Breast epithelium (tissue), 4 donors: Measurements from ENCODE around the gene GPR108. TPM values are rescaled to one million over a fixed set of nuclear protein-coding genes. Genes with fewer than 3 reads are reported as not detected.

Experiments
- DNase-seq, 2 donors: peaks; one replicate each; pipeline ENCODE4 v3.0.0-alpha.2; 2019; ENCODE audit warnings: low spot score in 2 of 2
- H3K27ac ChIP-seq, 2 donors: fragments of 200-600 bp; sonication (generic) in 1 of 2; one replicate each; pipeline ENCODE4 v1.5.1; 2016 to 2019; ENCODE audit warnings: mild to moderate bottlenecking in 1 of 2
- H3K27me3 ChIP-seq, 2 donors: fragments of 200-600 bp; sonication (generic) in 1 of 2; one replicate each; pipeline versions ENCODE4 v1.5.1 to v1.6.0; 2017 to 2019; ENCODE audit warnings: control low read depth in 1 of 2, mild to moderate bottlenecking in 1 of 2
- H3K36me3 ChIP-seq: fragments of 200-600 bp; one replicate; pipeline ENCODE4 v1.5.1; 2019
- H3K4me1 ChIP-seq, 2 donors: fragments of 200-600 bp; sonication (generic); one replicate each; pipeline ENCODE4 v1.5.1; 2016 to 2019; ENCODE audit warnings: control low read depth in 1 of 2
- H3K4me3 ChIP-seq, 3 donors: fragments of 200-600 bp; sonication (generic); 1 replicate in 2 of 3; 2 replicates in 1 of 3; pipeline ENCODE4 v1.5.1; 2016 to 2019; ENCODE audit warnings: mild to moderate bottlenecking in 3 of 3, moderate library complexity in 2 of 3
- H3K9me3 ChIP-seq, 2 donors: fragments of 200-600 bp; sonication (generic) in 1 of 2; one replicate each; pipeline ENCODE4 v1.5.1; 2016 to 2019; ENCODE audit warnings: control low read depth in 1 of 2
- CTCF ChIP-seq, 3 donors: fragments of 450-650 bp; IDR thresholded peaks; one replicate each; pipeline ENCODE4 v1.5.1; 2016 to 2017; ENCODE audit warnings: antibody characterized with exemption in 3 of 3, mild to moderate bottlenecking in 3 of 3, moderate library complexity in 3 of 3
- POLR2A ChIP-seq: fragments of 450-650 bp; IDR thresholded peaks from one replicate; pipeline ENCODE4 v1.6.1; 2016; ENCODE audit warnings: antibody characterized with exemption, mild to moderate bottlenecking, moderate library complexity
- POLR2AphosphoS5 ChIP-seq, 3 donors: sonication (generic); formaldehyde crosslinking; IDR thresholded peaks; one replicate each; pipeline ENCODE4 v1.6.1; 2017; ENCODE audit warnings: antibody characterized with exemption in 3 of 3
- intact Hi-C: fragments of 100-400 bp; cut with DNase I; formaldehyde crosslinking; loops from one replicate; pipeline ENCODE4 v1.15.1; 2023; ENCODE audit warnings: low total_unique reads
- total RNA-seq, 3 donors: library from RNA; depleted of rRNA; stranded (reverse); fragments of >200 nt; gene quantifications; one replicate each; pipeline ENCODE4 v1.1.0, GENCODE V29; 2016

GPR108 gene
- total RNA-seq, 3 donors from 2014 or later, result 62.9 to 98.1 (median 78.0) TPM

GRCh38 chr19:6739390-6739882, 2.1 kb upstream of the GPR108 start, which contains the start of gene TRIP10:
Gene TRIP10 (plus strand): TSS chr19:6739680. CDS start chr19:6739762, 82 bp downstream.
- Histone ChIP-seq H3K27me3 (no peaks in the 10 kb centered on the region), H3K4me1 (peaks cover 11 to 26% of the 10 kb centered on the region in 2 donors), H3K9me3 (no peaks in the 10 kb centered on the region), H3K36me3 (no peaks in the 10 kb centered on the region), H3K4me3 (peak within 1 kb of the TSS; percentile 69 to 92 (median 80)), H3K27ac (peak within 1 kb of the TSS; percentile 96 to 99)
- DNase-seq, result peak; percentile 77 to 79
- intact Hi-C loops, result no loop called here
- TF ChIP-seq CTCF (IDR thresholded peaks at IDR 0.05), result no peak
- TF ChIP-seq POLR2AphosphoS5 (IDR thresholded peaks at IDR 0.05), result no peak
- TF ChIP-seq POLR2A, result no peak

- intact Hi-C loops, result no loop called here
- H3K36me3 ChIP-seq, result no peaks in the 10 kb centered on the region
- peak in 1 of 2 donors; percentile 49 for DNase-seq
- no peaks in the 10 kb centered on the region for H3K9me3 ChIP-seq
- peak overlapping the region; percentile 26 to 92 (median 80) for H3K4me3 ChIP-seq
- no peaks in the 10 kb centered on the region for H3K27me3 ChIP-seq
- H3K27ac ChIP-seq, result peak overlapping the region; percentile 96 to 99
- peaks cover 6 to 20% of the 10 kb centered on the region in 2 donors for H3K4me1 ChIP-seq
- TF ChIP-seq POLR2A, result no peak
- peak in 1 of 3 donors; percentile 5 for TF ChIP-seq CTCF (IDR thresholded peaks at IDR 0.05)
- TF ChIP-seq POLR2AphosphoS5 (IDR thresholded peaks at IDR 0.05), result peak in 2 of 3 donors; percentile 7 to 18
Observed at GRCh38 chr19:6738787-6739389, 1.5 kb upstream of the GPR108 start.

GRCh38 chr19:6737873-6738786, 750 bp upstream of the GPR108 start:
- Histone ChIP-seq H3K4me3 (peak overlapping the region; percentile 26 to 97 (median 80)), H3K9me3 (no peaks in the 10 kb centered on the region), H3K27ac (peak overlapping the region; percentile 96 to 99), H3K36me3 (no peaks in the 10 kb centered on the region), H3K4me1 (peaks cover 5 to 20% of the 10 kb centered on the region in 2 donors), H3K27me3 (no peaks in the 10 kb centered on the region)
- TF ChIP-seq CTCF (IDR thresholded peaks at IDR 0.05) (peak; percentile 52 to 73 (median 69)), POLR2AphosphoS5 (IDR thresholded peaks at IDR 0.05) (peak; percentile 46 to 80 (median 66)), POLR2A (no peak)
- intact Hi-C loops, result no loop called here
- peak; percentile 82 to 97 for DNase-seq

- Histone ChIP-seq H3K27ac (peak overlapping the region; percentile 96 to 99), H3K4me3 (peak overlapping the region; percentile 88 to 97 (median 91)), H3K27me3 (no peaks in the 10 kb centered on the region), H3K9me3 (no peaks in the 10 kb centered on the region), H3K36me3 (peaks cover under 1% of the 10 kb centered on the region), H3K4me1 (peaks cover 5 to 20% of the 10 kb centered on the region in 2 donors)
- TF ChIP-seq POLR2AphosphoS5 (IDR thresholded peaks at IDR 0.05) (no peak), CTCF (IDR thresholded peaks at IDR 0.05) (peak in 1 of 3 donors; percentile 22)
- no peak for DNase-seq
- intact Hi-C loops, result no loop called here
Observed at GRCh38 chr19:6736917-6737283, 480 bp downstream of the GPR108 start.
